ENCODE results near the gene WDR74. TPM values are rescaled to one million over a fixed set of nuclear protein-coding genes. Genes with fewer than 3 reads are reported as not detected.

WDR74 gene
- total and polyA plus RNA-seq, 9 of the 15 experiments (the other 6 are each of a cell fraction or from before 2014, with no cell fraction given) = 32.7 to 210 (median 114) TPM

GRCh38 chr11:62881579-62882430, 42.4 kb upstream of the WDR74 start (continued):
- 0 out of 2 replicates have a peak, but pooled peaks have one; percentile 41 for TF ChIP-seq CUX1 (CRISPR knock-in tag; IDR thresholded peaks at IDR 0.05)
- TF ChIP-seq, protein P1, sequence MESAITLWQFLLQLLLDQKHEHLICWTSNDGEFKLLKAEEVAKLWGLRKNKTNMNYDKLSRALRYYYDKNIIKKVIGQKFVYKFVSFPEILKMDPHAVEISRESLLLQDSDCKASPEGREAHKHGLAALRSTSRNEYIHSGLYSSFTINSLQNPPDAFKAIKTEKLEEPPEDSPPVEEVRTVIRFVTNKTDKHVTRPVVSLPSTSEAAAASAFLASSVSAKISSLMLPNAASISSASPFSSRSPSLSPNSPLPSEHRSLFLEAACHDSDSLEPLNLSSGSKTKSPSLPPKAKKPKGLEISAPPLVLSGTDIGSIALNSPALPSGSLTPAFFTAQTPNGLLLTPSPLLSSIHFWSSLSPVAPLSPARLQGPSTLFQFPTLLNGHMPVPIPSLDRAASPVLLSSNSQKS (CRISPR knock-in tag; IDR thresholded peaks at IDR 0.05) = no peak
- TF ChIP-seq ZNF174 (CRISPR knock-in tag; IDR thresholded peaks at IDR 0.05) = no peak
- no peak for TF ChIP-seq SRSF7 (optimal IDR thresholded peaks at IDR 0.05; ENCODE audit: low read depth, low read length)
- TF ChIP-seq POLR2H (tag; IDR thresholded peaks at IDR 0.05; ENCODE audit: low read depth) = peak; percentile 7; the same call in 1 of the 2 replicates
- peak; percentile 9; the same call in 1 of the 2 replicates for TF ChIP-seq GABPA (tag; conservative IDR thresholded peaks at IDR 0.05; ENCODE audit: low read depth)
- no peak for TF ChIP-seq COPS2 (conservative IDR thresholded peaks at IDR 0.05)
- TF ChIP-seq SREBF1 (IDR thresholded peaks at IDR 0.05; ENCODE audit: borderline replicate concordance, low read depth, low read length) = no peak; the same call in 1 of the 2 replicates
- TF ChIP-seq KDM5B (IDR thresholded peaks at IDR 0.05; ENCODE audit: insufficient replicate concordance, low read depth, low read length) = peak; percentile 52
- TF ChIP-seq TCF15 (CRISPR knock-in tag; IDR thresholded peaks at IDR 0.05) = no peak
- TF ChIP-seq, protein P2, sequence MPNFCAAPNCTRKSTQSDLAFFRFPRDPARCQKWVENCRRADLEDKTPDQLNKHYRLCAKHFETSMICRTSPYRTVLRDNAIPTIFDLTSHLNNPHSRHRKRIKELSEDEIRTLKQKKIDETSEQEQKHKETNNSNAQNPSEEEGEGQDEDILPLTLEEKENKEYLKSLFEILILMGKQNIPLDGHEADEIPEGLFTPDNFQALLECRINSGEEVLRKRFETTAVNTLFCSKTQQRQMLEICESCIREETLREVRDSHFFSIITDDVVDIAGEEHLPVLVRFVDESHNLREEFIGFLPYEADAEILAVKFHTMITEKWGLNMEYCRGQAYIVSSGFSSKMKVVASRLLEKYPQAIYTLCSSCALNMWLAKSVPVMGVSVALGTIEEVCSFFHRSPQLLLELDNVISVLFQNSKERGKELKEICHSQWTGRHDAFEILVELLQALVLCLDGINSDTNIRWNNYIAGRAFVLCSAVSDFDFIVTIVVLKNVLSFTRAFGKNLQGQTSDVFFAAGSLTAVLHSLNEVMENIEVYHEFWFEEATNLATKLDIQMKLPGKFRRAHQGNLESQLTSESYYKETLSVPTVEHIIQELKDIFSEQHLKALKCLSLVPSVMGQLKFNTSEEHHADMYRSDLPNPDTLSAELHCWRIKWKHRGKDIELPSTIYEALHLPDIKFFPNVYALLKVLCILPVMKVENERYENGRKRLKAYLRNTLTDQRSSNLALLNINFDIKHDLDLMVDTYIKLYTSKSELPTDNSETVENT (CRISPR knock-in tag; IDR thresholded peaks at IDR 0.05) = no peak
- peak; percentile 82 for TF ChIP-seq BRD9 (IDR thresholded peaks at IDR 0.05; ENCODE audit: low read depth, partially characterized antibody)
- TF ChIP-seq RBM25 (IDR thresholded peaks at IDR 0.05; ENCODE audit: low read depth, low read length, severe bottlenecking) = no peak
- TF ChIP-seq HSF4 (CRISPR knock-in tag; IDR thresholded peaks at IDR 0.05; ENCODE audit: borderline replicate concordance) = no peak
- TF ChIP-seq, protein P3, sequence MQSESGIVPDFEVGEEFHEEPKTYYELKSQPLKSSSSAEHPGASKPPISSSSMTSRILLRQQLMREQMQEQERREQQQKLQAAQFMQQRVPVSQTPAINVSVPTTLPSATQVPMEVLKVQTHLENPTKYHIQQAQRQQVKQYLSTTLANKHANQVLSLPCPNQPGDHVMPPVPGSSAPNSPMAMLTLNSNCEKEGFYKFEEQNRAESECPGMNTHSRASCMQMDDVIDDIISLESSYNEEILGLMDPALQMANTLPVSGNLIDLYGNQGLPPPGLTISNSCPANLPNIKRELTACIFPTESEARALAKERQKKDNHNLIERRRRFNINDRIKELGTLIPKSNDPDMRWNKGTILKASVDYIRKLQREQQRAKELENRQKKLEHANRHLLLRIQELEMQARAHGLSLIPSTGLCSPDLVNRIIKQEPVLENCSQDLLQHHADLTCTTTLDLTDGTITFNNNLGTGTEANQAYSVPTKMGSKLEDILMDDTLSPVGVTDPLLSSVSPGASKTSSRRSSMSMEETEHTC (IDR thresholded peaks at IDR 0.05) = peak; percentile 99

Data from K562 (cell line).